H9 (cell line): ENCODE measurements around the gene MYMX. TPM values are rescaled to one million over a fixed set of nuclear protein-coding genes. Genes with fewer than 3 reads are reported as not detected.

Source experiments
- DNase-seq: peaks from one replicate; pipeline ENCODE4 v3.0.0-alpha.2; 2017
- H2AFZ ChIP-seq: one replicate; pipeline ENCODE4 v1.6.1; 2013; ENCODE audit warnings: mild to moderate bottlenecking, low read length, control low read depth, moderate library complexity
- H2AK5ac ChIP-seq: 2 replicates; pipeline ENCODE4 v1.6.1; 2013; ENCODE audit warnings: low read length, control low read depth, mixed read lengths; ENCODE audit not compliant: insufficient read length
- H2BK120ac ChIP-seq: one replicate; pipeline ENCODE4 v1.6.1; 2013; ENCODE audit warnings: low read depth, mild to moderate bottlenecking, low read length, control low read depth, inconsistent platforms; ENCODE audit not compliant: poor library complexity, severe bottlenecking
- H2BK12ac ChIP-seq: 2 replicates; pipeline ENCODE4 v1.6.1; 2013; ENCODE audit warnings: low read length, control low read depth, mixed read lengths, low read depth; ENCODE audit not compliant: insufficient read length
- H2BK15ac ChIP-seq: 2 replicates; pipeline ENCODE4 v1.6.1; 2013; ENCODE audit warnings: low read depth, low read length, control low read depth
- H2BK20ac ChIP-seq: one replicate; pipeline ENCODE4 v1.6.1; 2013; ENCODE audit warnings: low read depth, mild to moderate bottlenecking, low read length, control low read depth, inconsistent platforms; ENCODE audit not compliant: poor library complexity, severe bottlenecking
- H2BK5ac ChIP-seq: 2 replicates; pipeline ENCODE4 v1.6.1; 2013; ENCODE audit warnings: low read length, control low read depth, mixed read lengths; ENCODE audit not compliant: insufficient read length
- H3K14ac ChIP-seq: 2 replicates; pipeline ENCODE4 v1.6.1; 2013; ENCODE audit warnings: low read length, control low read depth; ENCODE audit not compliant: insufficient read depth
- H3K18ac ChIP-seq: 2 replicates; pipeline ENCODE4 v1.6.1; 2013; ENCODE audit warnings: low read depth, mild to moderate bottlenecking, mixed read lengths, low read length, control low read depth; ENCODE audit not compliant: insufficient read length
- H3K23ac ChIP-seq: 2 replicates; pipeline ENCODE4 v1.6.1; 2013; ENCODE audit warnings: low read length, control low read depth, mixed read lengths, low read depth; ENCODE audit not compliant: insufficient read length
- H3K23me2 ChIP-seq: 2 replicates; pipeline ENCODE4 v1.6.1; 2013; ENCODE audit warnings: low read depth, mild to moderate bottlenecking, mixed read lengths, low read length, control low read depth; ENCODE audit not compliant: insufficient read length, poor library complexity, severe bottlenecking
- H3K27ac ChIP-seq: 2 replicates; pipeline ENCODE4 v1.5.1; 2013; ENCODE audit warnings: low read length, control low read depth, mixed read lengths, low read depth; ENCODE audit not compliant: insufficient read length
- H3K27me3 ChIP-seq: 2 replicates; pipeline ENCODE4 v1.6.1; 2013; ENCODE audit warnings: low read length, control low read depth, inconsistent platforms; ENCODE audit not compliant: insufficient read depth
- H3K4ac ChIP-seq: 2 replicates; pipeline ENCODE4 v1.6.1; 2013; ENCODE audit warnings: low read depth, mild to moderate bottlenecking, control low read depth, inconsistent platforms, low read length, moderate library complexity
- H3K4me1 ChIP-seq: 2 replicates; pipeline ENCODE4 v1.6.1; 2013; ENCODE audit warnings: low read length, control low read depth, inconsistent platforms; ENCODE audit not compliant: insufficient read depth
- H3K4me2 ChIP-seq: 2 replicates; pipeline ENCODE4 v1.6.1; 2013; ENCODE audit warnings: low read length, control low read depth, mixed read lengths; ENCODE audit not compliant: insufficient read length, insufficient read depth
- H3K56ac ChIP-seq: 2 replicates; pipeline ENCODE4 v1.6.1; 2013; ENCODE audit warnings: low read depth, mild to moderate bottlenecking, mixed read lengths, low read length, control low read depth; ENCODE audit not compliant: insufficient read length
- H3K79me1 ChIP-seq: 2 replicates; pipeline ENCODE4 v1.6.1; 2013; ENCODE audit warnings: low read depth, mild to moderate bottlenecking, moderate library complexity, low read length, control low read depth, inconsistent platforms; ENCODE audit not compliant: insufficient read depth, poor library complexity, severe bottlenecking
- H3K79me2 ChIP-seq: 2 replicates; pipeline ENCODE4 v1.6.1; 2013; ENCODE audit warnings: low read length, control low read depth, inconsistent platforms; ENCODE audit not compliant: insufficient read depth
- H3K9ac ChIP-seq: 2 replicates; pipeline ENCODE4 v1.6.1; 2013; ENCODE audit warnings: low read length, control low read depth, mixed read lengths; ENCODE audit not compliant: insufficient read length; ENCODE audit errors: extremely low read depth
- H3K9me3 ChIP-seq: one replicate; pipeline ENCODE4 v1.6.1; 2013; ENCODE audit warnings: low read depth, low read length, inconsistent platforms; ENCODE audit not compliant: control insufficient read depth
- H3T11ph ChIP-seq: one replicate; pipeline ENCODE4 v1.6.1; 2013; ENCODE audit warnings: mild to moderate bottlenecking, low read length, control low read depth, inconsistent platforms
- H4K20me1 ChIP-seq: one replicate; pipeline ENCODE4 v1.6.1; 2013; ENCODE audit not compliant: control insufficient read depth, insufficient read length, insufficient read depth
- H4K5ac ChIP-seq: 2 replicates; pipeline ENCODE4 v1.6.1; 2013; ENCODE audit warnings: low read depth, mild to moderate bottlenecking, mixed read lengths, low read length, control low read depth; ENCODE audit not compliant: insufficient read length
- H4K8ac ChIP-seq: replicated peaks from 2 replicates; pipeline ENCODE4 v1.6.1; 2013; ENCODE audit warnings: low read length, control low read depth, mixed read lengths, low read depth; ENCODE audit not compliant: insufficient read length
- H4K91ac ChIP-seq: 2 replicates; pipeline ENCODE4 v1.6.1; 2013; ENCODE audit warnings: low read depth, mild to moderate bottlenecking, moderate library complexity, mixed read lengths, low read length, control low read depth; ENCODE audit not compliant: insufficient read length
- H3K27ac Mint-ChIP-seq, 3 experiments: 2 replicates in 2 of 3; 3 replicates in 1 of 3; pipeline ENCODE4 v1.8.0; 2020 to 2021; ENCODE audit warnings: mixed read lengths in 3 of 3, mild to moderate bottlenecking in 1 of 3, moderate library complexity in 1 of 3
- H3K27me3 Mint-ChIP-seq: 2 replicates; pipeline ENCODE4 v1.8.0; 2021; ENCODE audit warnings: low read depth, mild to moderate bottlenecking, moderate library complexity, mixed read lengths
- H3K36me3 Mint-ChIP-seq, 3 experiments: 2 replicates in 2 of 3; 3 replicates in 1 of 3; pipeline ENCODE4 v1.8.0; 2020 to 2021; ENCODE audit warnings: low read depth in 3 of 3, mixed read lengths in 3 of 3; ENCODE audit not compliant: insufficient read depth in 1 of 3
- H3K4me1 Mint-ChIP-seq, 2 experiments: 2 replicates each; pipeline ENCODE4 v1.8.0; 2020; ENCODE audit warnings: mixed read lengths in 2 of 2
- H3K4me3 Mint-ChIP-seq, 2 experiments: 2 replicates in 1 of 2; 3 replicates in 1 of 2; pipeline ENCODE4 v1.8.0; 2020 to 2021; ENCODE audit warnings: mild to moderate bottlenecking in 2 of 2, mixed read lengths in 2 of 2, moderate library complexity in 1 of 2
- H3K9me3 Mint-ChIP-seq, 2 experiments: 2 replicates in 1 of 2; 3 replicates in 1 of 2; pipeline ENCODE4 v1.8.0; 2020; ENCODE audit warnings: mild to moderate bottlenecking in 2 of 2, mixed read lengths in 2 of 2, moderate library complexity in 1 of 2
- CTCF ChIP-seq: fragments of 200-600 bp; sonication (generic); conservative IDR thresholded peaks from 3 replicates; pipeline ENCODE4 v1.8.0; 2021; ENCODE audit warnings: antibody characterized with exemption, mild to moderate bottlenecking
- WGBS: extraction: QIAGEN DNeasy Blood & Tissue Kit; methylation state at CpG from one replicate; pipeline ENCODE4 v1.1.7; 2013; ENCODE audit warnings: missing lambda C conversion rate, low lambda C conversion rate, mixed read lengths; ENCODE audit not compliant: insufficient read length; ENCODE audit errors: extremely low coverage; 5-methylcytosine and 5-hydroxymethylcytosine counted together
- total RNA-seq: library from RNA; stranded (reverse); gene quantifications from 2 replicates; pipeline ENCODE4 v1.2.1, GENCODE V29; 2021

MYMX gene
- total RNA-seq, 1 experiment from 2014 or later: 1.1 TPM

- Histone ChIP-seq H4K20me1 (no peaks in the 10 kb centered on the region), H2BK15ac (no peak overlapping the region), H2BK20ac (no peak overlapping the region), H3K23me2 (peaks cover 18% of the 10 kb centered on the region), H2BK5ac (no peak overlapping the region), H3K9ac (peak overlapping the region; percentile 77), H3K23ac (no peak overlapping the region), H2AK5ac (no peak overlapping the region), H3K9me3 (no peaks in the 10 kb centered on the region), H2BK120ac (no peak overlapping the region), H2BK12ac (peak overlapping the region; percentile 71), H3T11ph (no peak overlapping the region), H3K79me1 (peaks cover under 1% of the 10 kb centered on the region), H3K14ac (peak overlapping the region; percentile 76; the same call in 1 of the 2 replicates), H3K18ac (peak overlapping the region; percentile 92), H3K79me2 (peaks cover under 1% of the 10 kb centered on the region; the same call in 1 of the 2 replicates), H3K27me3 (no peaks in the 10 kb centered on the region), H4K91ac (no peak overlapping the region), H2AFZ (no peak overlapping the region), H3K56ac (no peak overlapping the region), H3K4ac (no peak overlapping the region), H3K27ac (peak overlapping the region; percentile 72), H4K5ac (no peak overlapping the region), H3K4me1 (peaks cover 16% of the 10 kb centered on the region; the same call in 1 of the 2 replicates), H4K8ac (no peak overlapping the region), H3K4me2 (peak overlapping the region; percentile 68)
- Mint-ChIP-seq H3K4me1 (peaks cover 53 to 55% of the 10 kb centered on the region in 2 experiments), H3K27me3 (peaks cover 3% of the 10 kb centered on the region), H3K4me3 (peak overlapping the region; percentile 68 to 83), H3K36me3 (peaks cover 0 to 3% (median 0%) of the 10 kb centered on the region in 3 experiments; a peak in 2 of 7 replicates), H3K27ac (peak overlapping the region; percentile 96 to 100 (median 96)), H3K9me3 (no peaks in the 10 kb centered on the region; a peak in 1 of 5 replicates)
- peak; percentile 96 for DNase-seq
- no CpG with 5 or more reads among the region's 45 CpGs for WGBS
- TF ChIP-seq CTCF: no peak
Observed at GRCh38 chr6:44219053-44219814, 2.5 kb downstream of the MYMX start.
